ENCODE results near the gene B3GALNT2. TPM values are rescaled to one million over a fixed set of nuclear protein-coding genes. Genes with fewer than 3 reads are reported as not detected.

The B3GALNT2 gene
- total RNA-seq, 4 donors from 2014 or later, result 28.8 to 35.3 (median 32.4) TPM

GRCh38 chr1:235511470-235512240 lies 7.4 kb upstream of the B3GALNT2 start:
- Histone ChIP-seq H3K27ac (no peak overlapping the region), H3K9me3 (no peaks in the 10 kb centered on the region), H3K27me3 (no peaks in the 10 kb centered on the region), H3K36me3 (no peaks in the 10 kb centered on the region), H3K4me1 (no peaks in the 10 kb centered on the region), H3K4me3 (no peak overlapping the region)
- no peak for DNase-seq
- intact Hi-C loops (cut with DNase I; ENCODE audit: low total_unique reads), result loop anchor here (5.0 kb wide), 1 partner anchor 271 kb away; no protein-coding TSS in a partner anchor
- in situ Hi-C loops (cut with MboI; ENCODE audit: low sequenced_read_pairs in 4 of 4), result loop anchor here in 2 of 4 donors (10.0 to 25.0 kb wide), 4 partner anchors 251 to 463 kb away; no protein-coding TSS in a partner anchor
- no peak for ATAC-seq
- TF ChIP-seq POLR2A (IDR thresholded peaks at IDR 0.05), result no peak

GRCh38 chr1:235510823-235511222 lies 6.6 kb upstream of the B3GALNT2 start:
- intact Hi-C loops (cut with DNase I; ENCODE audit: low total_unique reads), result loop anchor here (5.0 kb wide), 1 partner anchor 271 kb away; no protein-coding TSS in a partner anchor
- ATAC-seq, result no peak
- H3K27ac ChIP-seq, result no peak overlapping the region
- no peaks in the 10 kb centered on the region for H3K9me3 ChIP-seq
- no peaks in the 10 kb centered on the region for H3K27me3 ChIP-seq
- TF ChIP-seq CTCF (IDR thresholded peaks at IDR 0.05 in 4 of 5, conservative IDR thresholded peaks at IDR 0.05 in 1 of 5) (no peak), POLR2A (IDR thresholded peaks at IDR 0.05) (no peak)
- no peak for DNase-seq
- H3K4me1 ChIP-seq, result peaks cover 0 to 1% of the 10 kb centered on the region in 2 donors
- no peak overlapping the region for H3K4me3 ChIP-seq
- H3K36me3 ChIP-seq, result no peaks in the 10 kb centered on the region
- in situ Hi-C loops (cut with MboI; ENCODE audit: low sequenced_read_pairs in 4 of 4), result loop anchor here in 2 of 4 donors (10.0 to 25.0 kb wide), 4 partner anchors 251 to 464 kb away; no protein-coding TSS in a partner anchor

GRCh38 chr1:235507623-235508022 lies 3.4 kb upstream of the B3GALNT2 start:
- DNase-seq, result no peak
- in situ Hi-C loops (cut with MboI; ENCODE audit: low sequenced_read_pairs in 4 of 4) (loop anchor here in 1 of 4 donors (25.0 kb wide), 2 partner anchors 255 to 455 kb away; no protein-coding TSS in a partner anchor), intact Hi-C loops (cut with DNase I; ENCODE audit: low total_unique reads) (loop anchor here (10.0 kb wide), 5 partner anchors 253 to 1303 kb away; partner anchors contain the start of genes HEATR1, LGALS8 and NID1)
- TF ChIP-seq POLR2A (IDR thresholded peaks at IDR 0.05), result no peak
- no peak for TF ChIP-seq CTCF (IDR thresholded peaks at IDR 0.05 in 4 of 5, conservative IDR thresholded peaks at IDR 0.05 in 1 of 5)
- ATAC-seq, result no peak
- no peaks in the 10 kb centered on the region for H3K27me3 ChIP-seq
- H3K27ac ChIP-seq, result no peak overlapping the region
- no peaks in the 10 kb centered on the region for H3K9me3 ChIP-seq
- no peaks in the 10 kb centered on the region for H3K36me3 ChIP-seq
- no peak overlapping the region for H3K4me3 ChIP-seq
- H3K4me1 ChIP-seq, result peaks cover 6 to 9% of the 10 kb centered on the region in 2 donors

GRCh38 chr1:235504494-235505222 lies 406 bp upstream of the B3GALNT2 start:
- Histone ChIP-seq H3K4me1 (peaks cover 35 to 38% of the 10 kb centered on the region in 2 donors), H3K27ac (peak overlapping the region; percentile 99 to 100 (median 99)), H3K27me3 (no peaks in the 10 kb centered on the region), H3K36me3 (no peaks in the 10 kb centered on the region), H3K4me3 (peak overlapping the region; percentile 74 to 92 (median 86)), H3K9me3 (no peaks in the 10 kb centered on the region)
- ATAC-seq (peak; percentile 77 to 80), DNase-seq (peak; percentile 98 to 99)
- in situ Hi-C loops (cut with MboI; ENCODE audit: low sequenced_read_pairs in 4 of 4), result loop anchor here in 1 of 4 donors (25.0 kb wide), 2 partner anchors 258 to 458 kb away; no protein-coding TSS in a partner anchor
- intact Hi-C loops (cut with DNase I; ENCODE audit: low total_unique reads), result loop anchor here (2.0 to 10.0 kb wide), 9 partner anchors 137 to 1300 kb away; partner anchors contain the start of genes ARID4B, GGPS1, HEATR1 and IRF2BP2
- TF ChIP-seq POLR2A (IDR thresholded peaks at IDR 0.05), result peak; percentile 83
- TF ChIP-seq CTCF (IDR thresholded peaks at IDR 0.05 in 4 of 5, conservative IDR thresholded peaks at IDR 0.05 in 1 of 5), result peak; percentile 89 to 94 (median 90)
